Activated CD4-positive, alpha-beta T cell treated with anti-CD3 and anti-CD28 coated beads, Interleukin-10, Interleukin-2, amounts not matched to agents 100 ng/mL and 50 ng/mL, durations not matched to agents 16 hours and 8 hours (primary cell): ENCODE results near the gene AP5B1.

Experiments
- DNase-seq: peaks from one replicate; pipeline ENCODE4 v3.0.0-alpha.2; 2020

The AP5B1 gene, protein sequence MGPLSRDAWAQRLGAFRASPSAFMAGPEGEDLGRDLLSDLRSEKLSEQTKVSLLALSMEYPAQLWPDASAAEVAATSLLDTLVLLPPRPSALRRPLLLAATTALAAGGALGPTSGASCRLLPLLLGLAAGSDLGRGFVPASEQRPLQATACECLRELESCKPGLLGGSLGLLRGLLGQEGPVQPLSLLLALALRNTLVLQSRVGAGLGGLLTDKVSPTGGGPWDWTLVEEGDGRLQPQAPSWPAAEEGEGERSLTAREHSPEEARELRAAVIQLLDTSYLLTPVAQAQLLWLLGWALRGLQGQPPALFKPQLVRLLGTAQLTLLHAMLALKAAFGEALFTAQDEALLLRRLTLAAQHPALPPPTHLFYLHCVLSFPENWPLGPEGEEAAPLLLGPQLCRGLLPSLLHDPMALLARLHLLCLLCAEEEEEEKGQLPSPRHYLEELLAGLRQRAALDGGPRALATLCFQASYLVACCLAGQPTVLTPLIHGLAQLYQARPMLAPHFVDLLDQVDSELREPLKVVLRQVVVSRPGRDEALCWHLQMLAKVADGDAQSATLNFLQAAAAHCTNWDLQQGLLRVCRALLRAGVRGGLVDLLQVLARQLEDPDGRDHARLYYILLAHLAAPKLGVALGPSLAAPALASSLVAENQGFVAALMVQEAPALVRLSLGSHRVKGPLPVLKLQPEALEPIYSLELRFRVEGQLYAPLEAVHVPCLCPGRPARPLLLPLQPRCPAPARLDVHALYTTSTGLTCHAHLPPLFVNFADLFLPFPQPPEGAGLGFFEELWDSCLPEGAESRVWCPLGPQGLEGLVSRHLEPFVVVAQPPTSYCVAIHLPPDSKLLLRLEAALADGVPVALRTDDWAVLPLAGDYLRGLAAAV

DNA sequence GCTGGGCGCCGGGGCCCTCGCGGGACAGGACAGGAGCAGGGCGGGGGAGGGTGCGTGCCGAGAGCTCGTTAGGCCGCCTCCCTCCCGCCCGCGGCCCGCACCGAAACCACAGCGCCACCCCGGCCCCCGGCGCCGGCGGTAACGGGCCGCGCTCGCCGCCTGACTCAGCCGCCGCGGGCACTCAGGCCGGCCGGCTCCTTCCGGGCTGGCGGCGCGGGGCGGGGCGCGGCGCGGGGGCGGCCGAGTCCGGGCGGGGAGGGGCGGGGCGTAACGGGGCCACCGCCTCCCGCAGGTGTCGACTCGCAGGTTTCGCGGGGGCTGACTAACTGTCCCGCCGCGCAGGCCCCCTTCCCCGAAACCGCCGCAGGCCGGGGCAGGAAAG, at the start of gene AP5B1:
TSS of gene AP5B1 (minus strand) at position 207 of the 382 bp plus-strand sequence. CDS start 385 bp downstream, outside the sequence.
- peak; percentile 70 for DNase-seq

DNA sequence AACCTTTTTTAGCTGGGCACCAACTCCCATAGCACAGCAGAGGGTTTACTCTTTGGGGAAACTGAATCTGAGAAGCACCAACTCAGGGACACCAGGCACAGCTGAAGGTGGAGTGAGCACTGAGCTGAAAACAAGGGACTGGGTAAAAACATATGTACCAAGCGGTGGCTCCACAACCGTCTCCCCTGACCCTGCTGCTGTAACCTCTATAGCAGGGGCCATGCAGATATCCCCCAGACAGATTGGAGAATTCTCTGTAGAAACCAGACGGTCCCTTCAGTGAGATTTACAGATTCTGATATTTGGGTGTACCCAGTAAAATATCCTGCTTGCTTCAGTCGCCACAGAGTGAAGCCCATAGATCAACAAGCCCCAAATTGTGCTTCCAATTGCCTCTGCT, 48.7 kb upstream of the AP5B1 start:
- no peak for DNase-seq

DNA sequence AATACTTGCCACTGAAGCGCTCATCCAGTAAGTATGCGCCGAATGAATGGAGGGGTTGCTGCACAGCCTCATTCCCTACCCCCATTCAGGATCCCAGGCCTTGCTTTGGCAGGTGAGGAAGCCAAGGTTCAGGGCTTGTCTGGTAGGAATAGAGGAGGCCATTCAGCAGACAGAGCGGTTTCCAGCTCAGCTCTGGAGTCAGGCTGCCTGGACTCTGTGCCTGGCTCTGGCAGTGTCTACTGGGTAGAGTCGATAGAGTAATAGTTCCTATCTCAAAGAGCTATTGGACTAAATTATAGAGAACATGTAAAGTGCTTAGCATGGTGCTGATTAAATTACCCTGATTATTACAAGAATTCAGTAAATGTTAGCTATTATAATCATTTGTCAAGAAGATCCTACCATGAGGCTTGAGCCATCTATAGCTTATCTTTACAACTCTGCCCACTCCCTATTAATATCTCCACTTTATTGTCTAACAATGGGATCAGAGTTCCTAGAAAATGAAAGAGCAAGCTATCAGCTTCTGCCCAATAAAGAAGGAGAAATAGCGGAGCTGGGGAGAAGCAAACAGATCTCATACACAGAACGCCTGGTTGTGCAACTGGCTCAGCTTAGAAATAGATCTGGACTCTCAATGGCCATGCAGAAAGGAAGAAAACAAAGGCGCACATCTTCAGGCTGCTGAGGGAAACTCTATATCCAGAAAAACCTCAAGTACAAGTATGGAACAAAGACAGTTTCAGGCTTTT, 46.4 kb upstream of the AP5B1 start:
- no peak for DNase-seq

DNA sequence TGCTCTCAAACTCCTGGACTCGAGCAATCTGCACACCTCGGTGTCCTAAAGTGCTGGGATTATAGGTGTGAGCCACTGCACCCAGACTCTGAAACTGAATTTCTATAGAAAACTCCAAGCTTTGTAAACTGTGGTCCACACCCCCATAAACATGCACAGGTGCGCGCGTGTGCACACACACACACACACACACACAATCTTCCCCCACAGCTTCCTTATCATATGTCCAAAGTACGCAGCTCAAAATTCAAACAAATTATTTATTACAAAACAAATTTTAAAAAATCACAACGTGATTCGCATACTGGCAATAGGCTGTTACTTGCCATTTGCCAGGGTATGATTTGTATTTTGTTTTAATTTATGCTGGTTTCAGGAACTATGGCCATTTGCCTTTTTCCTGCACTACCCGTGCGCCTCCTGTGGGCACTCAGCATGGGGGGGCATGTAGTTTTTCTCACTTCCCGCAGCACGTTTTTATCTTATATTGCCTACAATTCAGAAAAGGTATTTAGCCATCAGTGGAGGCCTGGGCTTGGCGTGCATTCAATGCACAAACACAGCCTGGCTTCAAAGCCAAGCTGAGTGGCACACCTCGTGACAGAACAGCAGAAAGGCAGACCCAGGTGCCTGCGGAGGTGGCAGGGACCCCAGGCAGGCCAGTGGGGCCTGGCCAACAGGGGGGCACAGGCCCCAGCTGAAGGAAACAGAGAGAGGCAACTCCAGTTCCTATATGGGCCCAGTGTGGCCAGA, 42.2 kb upstream of the AP5B1 start:
- DNase-seq: no peak

DNA sequence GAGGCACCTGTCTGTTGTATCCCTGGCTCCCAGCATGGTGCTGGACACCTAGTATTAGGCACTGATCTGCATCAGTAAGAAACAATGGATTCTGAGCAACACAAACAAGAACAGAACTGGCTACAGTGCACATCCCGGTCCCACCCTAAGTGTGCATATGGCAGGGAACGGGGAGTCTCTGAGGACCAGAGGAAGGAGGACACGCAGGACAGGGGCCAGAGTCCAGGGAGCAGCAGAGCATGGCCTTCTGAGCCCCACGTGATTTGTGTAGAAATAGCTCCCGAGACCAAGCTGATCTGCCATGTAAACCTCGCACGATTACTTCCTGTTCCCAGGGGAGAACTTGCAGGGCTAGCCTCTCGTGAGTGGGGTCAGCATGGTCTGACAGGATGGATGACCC, 40.3 kb upstream of the AP5B1 start:
- DNase-seq: no peak

DNA sequence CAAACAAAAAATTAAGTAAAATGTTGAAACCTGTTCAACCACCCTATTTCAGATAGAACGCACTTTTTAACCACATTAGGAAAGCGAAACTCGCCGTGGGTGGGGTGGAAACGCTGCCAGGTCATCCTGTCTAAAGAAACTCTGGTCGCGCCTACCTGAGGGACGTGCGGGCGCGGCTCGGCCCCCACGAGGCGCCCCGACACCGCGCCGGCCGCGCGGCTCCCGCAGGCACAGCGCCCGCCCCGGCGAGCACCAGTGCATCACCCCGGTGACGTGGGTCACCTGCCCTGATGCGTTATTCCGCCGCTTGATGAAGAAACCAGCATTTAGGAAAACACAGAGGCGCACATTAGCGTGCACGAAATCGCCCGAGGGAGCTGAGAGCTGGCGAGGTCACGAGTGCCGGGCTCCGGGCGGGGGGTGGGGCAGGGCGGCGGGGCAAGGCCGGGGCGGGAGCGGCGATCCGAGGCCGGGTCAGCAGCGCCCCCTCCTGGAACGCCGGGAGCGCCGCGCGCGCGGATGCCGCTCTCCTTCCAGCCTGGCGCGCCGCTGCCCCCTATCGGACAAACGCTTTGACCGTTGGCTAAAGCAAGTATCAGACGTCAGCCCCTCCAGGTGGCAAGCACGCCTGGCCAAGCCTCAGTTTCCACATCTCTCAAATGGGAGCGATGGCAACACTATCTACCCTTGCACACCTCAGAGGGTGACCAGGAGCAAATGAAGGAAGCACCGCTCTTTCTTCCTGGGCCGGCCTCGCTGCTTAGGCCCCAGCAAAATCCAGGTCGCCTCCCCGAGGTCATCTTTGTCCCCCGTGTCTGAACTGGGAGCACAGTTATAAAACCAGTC, 37.3 kb upstream of the AP5B1 start:
- peak; percentile 94 for DNase-seq

DNA sequence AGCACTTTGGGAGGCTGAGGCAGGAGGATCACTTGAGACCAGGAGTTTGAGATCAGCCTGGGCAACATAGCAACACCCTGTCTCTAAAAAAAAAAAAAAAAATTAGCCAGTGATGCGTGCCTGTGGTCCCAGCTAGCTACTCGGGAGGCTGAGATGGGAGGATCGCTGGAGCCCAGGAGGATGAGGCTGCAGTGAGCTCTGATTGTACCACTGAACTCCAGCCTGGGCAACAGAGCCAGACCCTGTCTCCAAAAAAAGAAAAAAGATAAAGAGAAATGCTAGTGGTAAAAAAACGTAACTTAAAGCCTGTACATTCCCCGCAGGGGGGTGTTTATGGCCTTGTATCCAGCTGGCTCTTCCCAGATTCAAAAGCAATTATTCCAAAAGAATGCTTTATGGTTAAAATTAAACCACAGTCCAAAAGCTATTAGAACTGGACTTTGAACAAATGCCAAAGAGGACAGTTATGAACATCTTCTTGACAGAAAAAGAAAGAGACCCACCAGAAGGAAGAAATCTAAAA, 36.6 kb upstream of the AP5B1 start:
- no peak for DNase-seq

DNA sequence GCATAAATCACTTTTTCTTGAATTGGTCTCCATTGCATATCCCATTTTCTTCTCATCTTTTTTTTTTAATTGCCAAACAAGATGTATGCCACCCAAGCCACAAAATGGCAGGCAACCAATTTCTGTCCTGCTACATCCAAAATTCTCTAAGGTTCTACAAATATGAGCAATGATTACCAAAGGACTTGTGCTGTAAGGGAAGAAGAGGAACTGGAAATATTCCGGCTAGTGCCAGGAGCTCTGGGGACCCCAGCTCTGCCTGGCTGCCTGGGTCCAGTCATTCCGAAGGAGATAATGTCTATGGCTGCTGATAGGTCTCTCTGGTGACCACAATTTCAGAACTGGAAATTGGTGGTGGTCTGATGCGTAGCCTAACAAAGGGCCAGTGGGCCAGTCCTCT, 35.9 kb upstream of the AP5B1 start:
- DNase-seq: no peak

DNA sequence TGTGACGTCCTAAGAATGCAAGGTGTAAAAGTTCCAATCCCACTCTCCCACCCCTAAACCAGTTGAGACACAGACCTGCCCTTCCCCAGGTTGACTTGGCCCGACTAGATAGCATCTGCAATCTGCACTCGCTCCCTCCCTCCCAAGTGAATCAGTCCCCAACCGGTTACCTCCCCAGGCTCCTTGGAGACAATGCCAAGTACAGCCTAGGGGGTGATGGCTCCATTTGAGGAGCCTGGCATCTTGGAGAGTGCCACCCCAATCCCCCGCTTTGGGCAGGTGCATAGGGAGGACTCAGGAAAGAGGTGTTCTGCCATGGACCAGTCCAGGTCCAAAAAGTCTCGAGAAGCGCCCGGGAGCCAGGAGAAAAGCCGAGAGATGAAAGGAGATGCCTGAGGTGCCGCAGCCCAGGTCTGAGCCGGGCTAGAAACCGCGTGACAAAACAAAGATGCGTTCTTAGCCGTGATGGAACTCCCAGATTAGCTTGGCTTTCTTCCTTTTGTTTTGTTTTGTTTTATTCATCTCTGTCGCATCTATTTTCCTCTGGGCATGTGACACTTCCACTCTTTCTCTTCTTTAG, 34.3 kb upstream of the AP5B1 start:
- DNase-seq: no peak

DNA sequence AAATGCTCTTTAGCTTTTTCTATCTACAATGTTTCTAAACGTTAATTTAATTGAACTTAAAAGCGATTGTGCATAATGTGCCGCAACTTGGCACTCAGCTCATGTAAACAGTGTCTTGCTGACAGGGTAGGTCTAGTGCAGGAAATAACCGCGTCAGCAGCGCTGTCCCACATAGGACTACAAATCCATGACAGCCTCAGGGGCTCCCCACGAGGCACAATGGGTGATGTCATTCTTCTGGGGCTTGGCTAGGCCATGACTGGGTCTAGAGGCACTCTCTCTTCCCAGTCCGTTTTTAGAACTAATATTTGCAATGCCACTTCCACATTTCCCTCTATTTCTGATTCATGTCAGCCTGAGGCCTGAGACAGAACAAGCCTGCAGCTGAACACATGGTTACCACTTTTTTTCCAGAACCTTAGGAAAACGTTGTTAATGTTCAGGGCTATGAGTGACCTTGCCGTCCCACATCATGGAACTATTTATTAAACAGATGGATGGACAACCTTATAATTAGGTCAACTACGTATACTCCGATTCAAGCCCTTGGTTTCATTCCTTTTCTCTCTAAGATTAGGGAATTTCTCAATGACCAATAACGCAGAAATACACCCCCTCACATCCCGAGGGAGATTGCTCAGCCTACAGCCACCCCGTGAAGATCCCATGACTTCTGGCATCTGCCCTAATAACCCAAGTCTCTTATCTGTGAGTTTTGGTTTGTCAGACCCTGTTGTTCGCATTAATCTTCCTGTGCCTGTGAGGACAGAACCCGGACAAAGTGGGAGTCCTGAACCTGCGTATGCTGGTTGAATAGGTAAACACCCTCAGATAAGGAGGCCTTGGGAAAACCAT, 33.6 kb upstream of the AP5B1 start:
- DNase-seq: no peak

DNA sequence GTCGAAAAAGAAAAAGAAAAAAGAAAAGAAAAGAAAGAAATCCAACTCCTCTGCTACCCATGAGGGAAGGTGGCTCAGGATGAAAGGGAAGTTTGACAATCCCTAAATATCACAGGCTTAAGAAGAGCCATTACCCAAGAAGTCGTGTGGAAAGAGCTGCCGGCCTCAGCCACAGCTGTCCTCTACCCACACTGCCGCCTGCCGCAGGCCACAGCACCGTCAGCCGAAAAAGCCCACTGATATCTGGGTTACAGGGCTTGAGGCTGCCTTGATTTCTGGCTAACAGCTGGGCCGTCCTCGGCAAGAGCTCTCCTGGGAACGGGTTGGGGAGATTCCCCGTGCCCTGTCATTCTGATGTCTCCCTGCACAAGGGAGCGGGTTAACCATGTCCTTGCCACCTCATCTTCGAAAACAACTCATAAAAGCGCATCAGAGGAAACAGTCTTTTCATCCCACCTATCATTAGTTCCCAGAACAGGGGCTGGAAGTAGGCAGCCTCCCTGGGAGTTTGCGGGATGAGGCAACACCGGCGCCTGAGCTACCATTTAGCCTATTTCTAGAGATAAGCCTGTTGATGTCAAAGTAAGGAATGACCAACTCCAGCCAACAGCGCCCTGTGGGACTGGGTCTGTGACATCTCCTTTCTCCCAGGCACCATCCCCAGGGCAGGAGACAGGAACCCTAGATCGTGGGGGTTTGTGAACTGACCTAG, 31.1 kb upstream of the AP5B1 start:
- no peak for DNase-seq

DNA sequence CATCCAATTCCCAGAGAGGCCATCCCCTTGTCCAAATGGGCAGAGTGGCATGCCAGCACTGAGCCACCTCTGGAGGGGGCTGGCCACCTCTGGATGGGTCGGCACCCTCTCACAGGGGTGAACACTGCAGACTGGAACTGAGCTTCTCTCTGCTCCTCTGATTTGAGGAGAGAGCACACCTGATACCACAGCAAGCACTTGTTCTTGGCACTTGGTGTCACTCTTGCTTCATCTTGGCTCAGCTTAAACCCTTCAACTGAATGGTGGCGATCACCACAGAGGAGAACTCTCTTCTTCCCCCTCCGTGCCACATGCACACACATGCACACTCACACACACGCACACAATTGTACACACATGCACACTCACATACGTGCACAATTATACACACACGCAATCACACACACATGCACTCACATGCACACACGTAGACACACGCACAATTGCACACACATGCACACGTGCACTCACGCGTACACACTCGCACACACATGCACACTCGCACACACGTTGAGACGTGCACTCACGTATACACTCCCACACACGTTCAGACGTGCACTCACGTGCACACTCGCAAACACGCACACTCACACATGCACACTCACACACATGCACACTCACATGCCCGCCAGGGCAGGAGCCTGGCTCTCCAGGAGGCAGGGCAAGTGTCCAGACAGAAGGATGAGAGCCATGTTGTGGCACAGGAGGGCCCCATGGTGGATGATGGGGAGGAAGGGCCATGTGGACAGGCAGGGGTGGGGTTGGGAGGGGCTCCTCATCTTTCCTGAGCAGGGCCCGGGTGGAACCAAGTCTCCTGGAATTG, 29.5 kb upstream of the AP5B1 start:
- DNase-seq: no peak

DNA sequence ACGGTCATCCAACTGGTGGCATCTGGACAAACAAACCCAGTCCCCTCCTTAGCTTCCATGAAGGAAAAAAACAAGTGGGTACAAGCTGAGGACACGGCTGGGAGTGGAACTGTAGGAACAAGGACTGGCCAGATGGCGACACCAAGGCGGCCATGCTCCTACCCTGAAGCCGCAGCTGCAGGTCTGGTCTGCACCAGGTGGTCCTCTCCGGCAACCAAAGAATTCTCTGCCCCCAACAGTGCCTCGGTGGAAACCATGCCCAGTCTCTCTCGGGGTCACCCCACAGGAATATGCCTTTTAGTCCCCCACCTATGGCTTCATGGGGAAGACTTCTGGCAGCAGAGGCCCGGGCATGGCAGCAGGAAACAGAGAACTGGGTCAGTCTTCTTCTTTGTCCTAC, 28.7 kb upstream of the AP5B1 start:
- no peak for DNase-seq

DNA sequence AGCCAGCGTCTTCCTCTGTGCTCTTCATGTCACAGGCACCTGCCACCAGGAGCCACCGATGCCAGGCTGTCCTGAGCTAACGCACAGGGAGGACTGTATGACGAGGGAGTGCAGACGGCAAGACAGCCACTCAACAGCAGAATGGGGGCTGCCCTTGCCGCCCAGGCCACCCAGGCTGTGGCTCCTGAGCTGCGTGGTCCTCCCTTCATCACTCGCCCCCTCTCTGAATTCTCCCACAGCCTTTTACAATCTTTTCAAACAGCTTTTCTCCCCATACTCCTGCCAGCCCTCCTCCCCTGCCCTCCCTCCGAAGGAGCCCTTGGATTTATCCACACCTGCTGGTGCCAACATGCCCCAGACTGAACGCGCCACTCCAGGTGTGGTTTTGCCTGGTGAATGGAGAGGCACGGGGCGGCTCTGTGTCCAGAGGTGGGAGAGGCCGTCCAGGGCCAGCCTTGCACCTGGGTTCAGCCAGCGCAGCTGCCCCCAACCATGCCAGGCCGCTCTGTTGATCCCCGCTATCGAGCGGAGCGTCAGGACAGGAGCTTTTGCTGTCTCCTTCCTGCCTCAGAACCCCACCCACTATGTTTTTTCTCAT, 28.1 kb upstream of the AP5B1 start:
- no peak for DNase-seq

DNA sequence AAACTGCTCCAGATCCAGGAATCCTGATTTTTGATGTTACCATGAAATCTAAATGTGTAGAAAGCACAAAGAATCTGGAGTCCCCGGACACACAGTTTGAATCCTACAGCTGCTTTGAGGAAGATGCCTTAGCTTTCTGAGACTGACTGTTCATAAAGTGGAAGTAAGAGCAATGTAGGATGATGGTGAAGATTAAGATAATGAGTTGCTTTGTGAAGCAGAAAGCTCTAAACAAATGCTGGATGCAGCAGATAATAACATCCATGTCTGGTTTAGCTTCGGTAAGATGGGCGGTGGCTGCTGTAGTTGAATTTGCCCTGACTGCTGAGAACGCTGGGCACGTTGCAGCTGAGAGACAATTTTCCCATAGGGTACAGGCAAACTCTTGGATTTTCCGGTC, 26.2 kb upstream of the AP5B1 start:
- no peak for DNase-seq

DNA sequence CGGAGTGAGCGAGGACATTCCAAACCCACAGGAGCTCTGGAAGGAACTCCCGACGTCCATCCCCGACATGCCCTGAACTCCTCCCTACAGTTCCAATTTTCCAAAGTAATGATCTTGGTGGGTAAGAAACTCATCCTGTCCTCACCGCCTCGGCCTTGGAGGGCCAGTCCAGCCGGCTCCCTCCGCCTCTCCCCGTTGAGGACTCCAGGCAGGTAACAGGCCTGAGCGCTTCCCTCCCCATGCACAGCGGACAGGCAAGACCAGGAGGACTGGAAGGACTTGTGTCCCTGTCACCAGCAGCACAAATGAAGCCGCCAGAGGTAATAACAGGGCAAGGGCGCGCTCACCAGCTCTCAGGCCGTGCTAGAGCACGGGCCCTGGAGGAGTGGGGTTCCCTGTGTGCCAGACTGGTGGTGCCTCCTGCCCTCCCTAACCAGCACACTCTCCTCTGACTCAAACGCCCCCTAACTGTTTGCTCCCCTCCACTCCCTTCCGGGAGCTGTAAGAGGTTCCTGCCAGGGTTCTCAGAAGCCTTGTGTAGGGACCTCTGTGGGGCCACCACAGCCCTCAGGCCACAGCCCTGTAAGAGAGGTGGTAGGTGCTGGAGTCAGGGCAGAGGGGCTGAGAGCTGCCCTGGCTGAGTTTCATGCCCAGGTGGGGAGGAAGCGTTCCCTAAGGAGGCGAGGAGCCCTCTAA, 23.2 kb upstream of the AP5B1 start:
- no peak for DNase-seq

DNA sequence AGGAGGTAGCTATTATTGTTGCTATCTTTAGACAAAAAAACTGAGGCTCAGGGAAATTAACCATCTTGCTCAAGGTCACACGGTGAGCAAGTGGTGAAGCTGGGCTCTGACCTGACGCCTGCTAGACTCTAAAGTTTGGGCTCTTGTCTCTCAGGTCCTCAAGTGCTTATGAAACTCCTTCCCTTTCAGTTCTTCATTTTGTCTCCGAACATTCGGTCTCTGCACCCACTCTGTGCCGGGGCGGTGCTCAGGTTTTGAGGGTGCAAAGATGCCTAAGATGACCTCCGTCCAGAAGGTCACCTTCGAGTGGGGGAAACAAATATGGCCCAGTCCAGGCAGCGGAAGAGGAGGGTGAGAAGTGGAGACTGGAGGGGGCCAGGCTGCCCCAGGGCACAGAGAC, 22.1 kb upstream of the AP5B1 start:
- no peak for DNase-seq
